IMR-90 (cell line): ENCODE results near the gene ATP10B. TPM values are rescaled to one million over a fixed set of nuclear protein-coding genes. Genes with fewer than 3 reads are reported as not detected.

Experiments used
- ATAC-seq: fragments of 200-7000 bp; cut with Tn5 transposase; 2 replicates; pipeline ENCODE4 v1.9.1; 2020; ENCODE audit warnings: low read depth, mild to moderate bottlenecking, moderate library complexity
- BruUV-seq: library from RNA; stranded (reverse); fragments of 400-500 nt; replicated peaks from 2 replicates; lab custom pipeline; 2021; lab: Mats Ljungman, UMichigan
- CTCF ChIA-PET: fragments of 300-600 bp; formaldehyde crosslinking; extraction: SDS; loops from one replicate; lab custom pipeline; 2021; ENCODE audit warnings: antibody characterized with exemption; lab: Yijun Ruan, JAX
- POLR2A ChIA-PET: fragments of 300-600 bp; sonication (Branson Sonifier 250); formaldehyde crosslinking; loops from one replicate; lab custom pipeline; 2022; ENCODE audit warnings: antibody characterized with exemption; ENCODE audit not compliant: unreplicated experiment; lab: Charles Lee
- DNase-seq: peaks from one replicate; pipeline ENCODE4 v3.0.0; 2013
- H2AFZ ChIP-seq: replicated peaks from 2 replicates; pipeline ENCODE3; 2013; ENCODE audit warnings: low read length, mild to moderate bottlenecking; ENCODE audit not compliant: poor library complexity
- H2AK5ac ChIP-seq: 2 replicates; pipeline ENCODE4 v1.6.1; 2013; ENCODE audit warnings: low read depth, low read length, inconsistent platforms
- H2AK9ac ChIP-seq: replicated peaks from 2 replicates; pipeline ENCODE3; 2013; ENCODE audit warnings: mild to moderate bottlenecking, low read depth, low read length, moderate library complexity; ENCODE audit not compliant: poor library complexity
- H2BK120ac ChIP-seq: 2 replicates; pipeline ENCODE4 v1.6.1; 2013; ENCODE audit warnings: low read depth, low read length, inconsistent platforms
- H2BK15ac ChIP-seq: 3 replicates; pipeline ENCODE4 v1.6.1; 2013; ENCODE audit warnings: low read depth, low read length, inconsistent platforms
- H2BK20ac ChIP-seq: 2 replicates; pipeline ENCODE4 v1.6.1; 2013; ENCODE audit warnings: low read depth, mild to moderate bottlenecking, inconsistent platforms, low read length, moderate library complexity
- H2BK5ac ChIP-seq: 2 replicates; pipeline ENCODE4 v1.6.1; 2013; ENCODE audit warnings: mild to moderate bottlenecking, low read depth, low read length, inconsistent platforms; ENCODE audit not compliant: poor library complexity, severe bottlenecking
- H3K14ac ChIP-seq: replicated peaks from 2 replicates; pipeline ENCODE4 v1.6.1; 2013; ENCODE audit warnings: low read depth, low read length, inconsistent platforms
- H3K18ac ChIP-seq: 2 replicates; pipeline ENCODE4 v1.6.1; 2013; ENCODE audit warnings: low read depth, low read length, control low read depth
- H3K23ac ChIP-seq: 2 replicates; pipeline ENCODE4 v1.6.1; 2013; ENCODE audit warnings: low read depth, low read length, inconsistent platforms
- H3K27ac ChIP-seq: 2 replicates; pipeline ENCODE4 v1.5.1; 2013; ENCODE audit warnings: mild to moderate bottlenecking, control low read depth, low read length; ENCODE audit not compliant: insufficient read depth
- H3K27me3 ChIP-seq: 2 replicates; pipeline ENCODE4 v1.6.1; 2013; ENCODE audit warnings: low read length; ENCODE audit not compliant: control insufficient read depth, insufficient read depth
- H3K36me3 ChIP-seq: 2 replicates; pipeline ENCODE4 v1.6.1; 2013; ENCODE audit warnings: low read length, mixed read lengths; ENCODE audit not compliant: control insufficient read depth, insufficient read depth
- H3K4ac ChIP-seq: 2 replicates; pipeline ENCODE4 v1.6.1; 2013; ENCODE audit warnings: low read depth, low read length, inconsistent platforms
- H3K4me1 ChIP-seq: 2 replicates; pipeline ENCODE4 v1.6.1; 2013; ENCODE audit warnings: low read length, mixed read lengths; ENCODE audit not compliant: control insufficient read depth, insufficient read depth
- H3K4me2 ChIP-seq: 2 replicates; pipeline ENCODE4 v1.6.1; 2013; ENCODE audit warnings: low read depth, mild to moderate bottlenecking, control low read depth, low read length, moderate library complexity
- H3K4me3 ChIP-seq: 2 replicates; pipeline ENCODE4 v1.5.1; 2013; ENCODE audit warnings: low read depth, mild to moderate bottlenecking, control low read depth, low read length, moderate library complexity; ENCODE audit not compliant: insufficient read depth
- H3K56ac ChIP-seq: 2 replicates; pipeline ENCODE4 v1.6.1; 2013; ENCODE audit warnings: low read length, inconsistent platforms; ENCODE audit not compliant: insufficient read depth; ENCODE audit errors: extremely low read depth
- H3K79me1 ChIP-seq, 2 experiments: 2 replicates each; pipeline ENCODE4 v1.6.1; 2013; ENCODE audit warnings: low read length in 2 of 2, inconsistent platforms in 1 of 2, low read depth in 1 of 2
- H3K9ac ChIP-seq: 2 replicates; pipeline ENCODE4 v1.6.1; 2013; ENCODE audit warnings: low read depth, low read length, control low read depth
- H3K9me1 ChIP-seq: 2 replicates; pipeline ENCODE4 v1.6.1; 2013; ENCODE audit warnings: low read length, inconsistent platforms; ENCODE audit not compliant: insufficient read depth
- H3K9me3 ChIP-seq: 2 replicates; pipeline ENCODE4 v1.6.1; 2013; ENCODE audit warnings: low read length; ENCODE audit not compliant: control insufficient read depth, insufficient read depth
- H4K20me1 ChIP-seq: 2 replicates; pipeline ENCODE4 v1.6.1; 2013; ENCODE audit warnings: low read length, inconsistent platforms; ENCODE audit not compliant: insufficient read depth
- H4K5ac ChIP-seq: 2 replicates; pipeline ENCODE4 v1.6.1; 2013; ENCODE audit warnings: mild to moderate bottlenecking, low read depth, low read length, control low read depth
- H4K8ac ChIP-seq, 2 experiments: 2 replicates each; pipeline ENCODE4 v1.6.1; 2013; ENCODE audit warnings: low read depth in 2 of 2, low read length in 2 of 2, control low read depth in 1 of 2, inconsistent platforms in 1 of 2
- H4K91ac ChIP-seq: 2 replicates; pipeline ENCODE4 v1.6.1; 2013; ENCODE audit warnings: low read depth, low read length, inconsistent platforms; ENCODE audit not compliant: insufficient read depth
- CEBPB ChIP-seq: IDR thresholded peaks from 2 replicates; pipeline ENCODE4 v1.6.1; 2012; ENCODE audit warnings: low read depth, low read length, improper control_type of control experiment
- ELK1 ChIP-seq: fragments of 150-350 bp; IDR thresholded peaks from 2 replicates; pipeline ENCODE4 v1.6.1; 2016; ENCODE audit warnings: low read depth, mild to moderate bottlenecking, low read length, moderate library complexity, borderline replicate concordance
- FOS ChIP-seq: fragments of 150-350 bp; IDR thresholded peaks from 2 replicates; pipeline ENCODE4 v1.6.1; 2016; ENCODE audit warnings: low read depth, low read length
- MAFK ChIP-seq: IDR thresholded peaks from 2 replicates; pipeline ENCODE4 v1.6.1; 2012; ENCODE audit warnings: low read depth, low read length, improper control_type of control experiment
- MXI1 ChIP-seq: IDR thresholded peaks from 2 replicates; pipeline ENCODE4 v1.6.1; 2012; ENCODE audit warnings: low read depth, mild to moderate bottlenecking, low read length, moderate library complexity, borderline replicate concordance
- NFE2L2 ChIP-seq: fragments of 150-350 bp; IDR thresholded peaks from 2 replicates; pipeline ENCODE4 v1.6.1; 2016; ENCODE audit warnings: low read depth, mild to moderate bottlenecking, low read length
- RAD21 ChIP-seq: IDR thresholded peaks from 2 replicates; pipeline ENCODE4 v1.6.1; 2012; ENCODE audit warnings: low read length, improper control_type of control experiment
- RCOR1 ChIP-seq: IDR thresholded peaks from 2 replicates; pipeline ENCODE4 v1.6.1; 2012; ENCODE audit warnings: mild to moderate bottlenecking, low read length, improper control_type of control experiment; ENCODE audit not compliant: insufficient replicate concordance
- USF2 ChIP-seq: fragments of 150-350 bp; IDR thresholded peaks from 2 replicates; pipeline ENCODE4 v1.6.1; 2017; ENCODE audit warnings: mild to moderate bottlenecking, antibody characterized with exemption, low read length, low read depth
- WGBS, 2 experiments: methylation state at CpG; one replicate each; pipeline versions ENCODE4 v1.1.5 to v1.1.7; 2013; ENCODE audit warnings: missing lambda C conversion rate in 2 of 2; ENCODE audit not compliant: insufficient read length in 1 of 2; ENCODE audit errors: extremely low coverage in 2 of 2; 5-methylcytosine and 5-hydroxymethylcytosine counted together
- dilution Hi-C: fragments of 300-500 bp; cut with HindIII; formaldehyde crosslinking; loops from one replicate; pipeline ENCODE4 v1.14.3; 2018; ENCODE audit warnings: low sequenced_read_pairs; ENCODE audit not compliant: unreplicated experiment
- in situ Hi-C: fragments of 300-500 bp; cut with MboI; formaldehyde crosslinking; loops from 3 replicates; pipeline ENCODE4 v1.14.3; 2019; ENCODE audit warnings: low sequenced_read_pairs, inconsistent platforms, mixed read lengths
- intact Hi-C: fragments of 100-400 bp; cut with micrococcal nuclease; formaldehyde crosslinking; loops from 2 replicates; pipeline ENCODE4 v1.10.0; 2022
- polyA plus RNA-seq, 3 experiments: library from polyadenylated mRNA; depleted of rRNA; stranded (reverse); fragments of >200 nt; gene quantifications; 2 replicates each; pipeline ENCODE4 v1.2.3, GENCODE V29; 2012; ENCODE audit warnings: low replicate concordance in 1 of 3
- total RNA-seq: library from RNA; depleted of rRNA; stranded (reverse); fragments of >200 nt; gene quantifications from 2 replicates; pipeline ENCODE4 v1.2.3, GENCODE V29; 2012

Gene ATP10B
- total and polyA plus RNA-seq, 2 of the 4 experiments (the other 2 are of a cell fraction): not detected

GRCh38 chr5:160542281-160542680, 309.7 kb downstream of the ATP10B start:
- H3K4me1 ChIP-seq: no peaks in the 10 kb centered on the region
- H2AK5ac ChIP-seq: no peak overlapping the region
- no peaks in the 10 kb centered on the region for H3K9me3 ChIP-seq
- H2BK15ac ChIP-seq: no peak overlapping the region
- H4K5ac ChIP-seq: no peak overlapping the region
- dilution Hi-C loops: no loop called here
- CTCF ChIA-PET: no interaction called here
- no peaks in the 10 kb centered on the region for H3K9me1 ChIP-seq
- H4K8ac ChIP-seq: no peak overlapping the region
- H2AFZ ChIP-seq: no peak overlapping the region
- H3K4ac ChIP-seq: no peak overlapping the region
- no peak overlapping the region for H3K14ac ChIP-seq
- in situ Hi-C loops: no loop called here
- H4K20me1 ChIP-seq: no peaks in the 10 kb centered on the region
- no peak for DNase-seq
- H3K36me3 ChIP-seq: no peaks in the 10 kb centered on the region
- intact Hi-C loops: no loop called here
- no peak overlapping the region for H2AK9ac ChIP-seq
- H3K18ac ChIP-seq: no peak overlapping the region
- H2BK120ac ChIP-seq: no peak overlapping the region
- no peak for TF ChIP-seq RCOR1
- TF ChIP-seq MXI1: no peak
- TF ChIP-seq ELK1: no peak
- no peak for TF ChIP-seq MAFK
- no peak for TF ChIP-seq CEBPB
- TF ChIP-seq RAD21: no peak
- no peak for TF ChIP-seq USF2
- no peak for TF ChIP-seq FOS
- no peak for TF ChIP-seq NFE2L2
- no peak overlapping the region for H3K4me3 ChIP-seq
- no peak overlapping the region for H3K9ac ChIP-seq
- no peak overlapping the region for H2BK20ac ChIP-seq
- no peak for ATAC-seq
- H3K27ac ChIP-seq: no peak overlapping the region
- BruUV-seq: no TSS peak
- no peak overlapping the region for H4K91ac ChIP-seq
- H3K27me3 ChIP-seq: no peaks in the 10 kb centered on the region
- WGBS, 2 experiments: no CpG with 5 or more reads among the region's 4 CpGs
- POLR2A ChIA-PET: no interaction called here
- no peaks in the 10 kb centered on the region for H3K79me1 ChIP-seq
- no peak overlapping the region for H3K56ac ChIP-seq
- no peak overlapping the region for H3K23ac ChIP-seq
- H2BK5ac ChIP-seq: no peak overlapping the region
- no peak overlapping the region for H3K4me2 ChIP-seq
